ACC112 (cell line): ENCODE data around the gene OR2W3.

Experiments
- H2AFZ ChIP-seq: fragments of 200-600 bp; sonication (generic); one replicate; pipeline ENCODE4 v1.6.0; 2017; ENCODE audit warnings: antibody characterized with exemption, low read length; ENCODE audit not compliant: unreplicated experiment
- H3K27ac ChIP-seq: fragments of 200-600 bp; sonication (generic); 2 replicates; pipeline ENCODE4 v1.5.1; 2014; ENCODE audit warnings: low read depth, mild to moderate bottlenecking, antibody characterized with exemption, low read length, moderate library complexity
- H3K27me3 ChIP-seq: fragments of 200-600 bp; sonication (generic); 2 replicates; pipeline ENCODE4 v1.6.1; 2014; ENCODE audit warnings: mild to moderate bottlenecking, antibody characterized with exemption, low read length, moderate library complexity, mixed read lengths; ENCODE audit not compliant: insufficient read depth
- H3K36me3 ChIP-seq: fragments of 200-600 bp; sonication (generic); 2 replicates; pipeline ENCODE4 v1.6.1; 2016; ENCODE audit warnings: mild to moderate bottlenecking, antibody characterized with exemption, low read length, moderate library complexity, mixed read lengths; ENCODE audit not compliant: insufficient read depth
- H3K4me1 ChIP-seq: fragments of 200-600 bp; sonication (generic); one replicate; pipeline ENCODE4 v1.6.1; 2016; ENCODE audit warnings: low read length, mixed read lengths; ENCODE audit not compliant: insufficient read depth, unreplicated experiment, control insufficient read depth
- H3K4me3 ChIP-seq: fragments of 200-600 bp; sonication (generic); 2 replicates; pipeline ENCODE4 v1.5.1; 2014; ENCODE audit warnings: mild to moderate bottlenecking, low read depth, low read length
- H3K79me2 ChIP-seq: fragments of 200-600 bp; sonication (generic); one replicate; pipeline ENCODE4 v1.6.0; 2016; ENCODE audit warnings: low read length; ENCODE audit not compliant: control insufficient read depth, unreplicated experiment, insufficient read depth

Gene OR2W3

GRCh38 chr1:247895163-247895637, at the start of gene OR2W3:
Gene OR2W3 (plus strand): TSS chr1:247895587. CDS start chr1:247895587, 0 bp downstream.
- Histone ChIP-seq H3K4me1 (no peaks in the 10 kb centered on the region), H3K79me2 (no peaks in the 10 kb centered on the region), H3K27me3 (no peaks in the 10 kb centered on the region), H3K36me3 (no peaks in the 10 kb centered on the region), H2AFZ (no peak within 1 kb of the TSS), H3K4me3 (no peak within 1 kb of the TSS), H3K27ac (no peak within 1 kb of the TSS)

DNA sequence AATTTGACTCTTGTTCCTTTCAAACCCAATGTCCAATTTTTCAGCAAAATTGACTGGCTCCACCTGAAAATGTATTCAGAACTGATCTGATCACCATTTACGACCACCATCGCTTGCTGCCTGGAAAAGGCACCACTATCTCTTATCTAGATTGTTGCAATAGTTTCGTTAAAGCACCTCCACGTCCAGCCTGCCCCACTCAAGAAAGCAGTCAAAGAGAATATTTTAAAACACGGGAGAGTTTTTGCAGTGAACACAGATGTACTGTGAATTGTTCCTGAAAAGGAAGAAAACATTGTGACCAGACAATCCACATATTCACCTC, 49.7 kb upstream of the OR2W3 start:
- Histone ChIP-seq H3K4me1 (no peaks in the 10 kb centered on the region), H3K36me3 (no peaks in the 10 kb centered on the region), H3K27ac (no peak overlapping the region), H3K27me3 (no peaks in the 10 kb centered on the region), H2AFZ (no peak overlapping the region), H3K4me3 (no peak overlapping the region), H3K79me2 (no peaks in the 10 kb centered on the region)

DNA sequence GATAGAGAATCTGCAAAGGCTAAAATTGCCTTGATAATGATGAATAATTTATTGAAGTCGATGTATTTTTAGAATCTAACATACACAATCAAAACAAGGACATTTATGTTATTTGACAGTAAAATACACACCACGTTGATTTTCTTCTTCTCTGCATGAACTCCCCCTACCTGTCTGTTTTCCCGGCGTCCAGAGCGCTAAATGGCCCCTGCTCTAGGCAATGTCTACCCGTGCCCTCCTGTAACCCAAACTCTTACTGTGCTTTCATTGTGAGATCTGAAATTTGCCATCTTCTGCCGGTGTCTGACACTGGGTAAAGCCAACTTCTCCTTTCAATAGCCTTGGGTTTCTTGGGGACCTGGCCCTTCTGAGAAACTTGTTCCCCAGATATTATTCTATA, 47.0 kb upstream of the OR2W3 start:
- Histone ChIP-seq H3K27ac (no peak overlapping the region), H3K4me1 (no peaks in the 10 kb centered on the region), H3K4me3 (no peak overlapping the region), H3K79me2 (no peaks in the 10 kb centered on the region), H2AFZ (no peak overlapping the region), H3K27me3 (no peaks in the 10 kb centered on the region), H3K36me3 (no peaks in the 10 kb centered on the region)

DNA sequence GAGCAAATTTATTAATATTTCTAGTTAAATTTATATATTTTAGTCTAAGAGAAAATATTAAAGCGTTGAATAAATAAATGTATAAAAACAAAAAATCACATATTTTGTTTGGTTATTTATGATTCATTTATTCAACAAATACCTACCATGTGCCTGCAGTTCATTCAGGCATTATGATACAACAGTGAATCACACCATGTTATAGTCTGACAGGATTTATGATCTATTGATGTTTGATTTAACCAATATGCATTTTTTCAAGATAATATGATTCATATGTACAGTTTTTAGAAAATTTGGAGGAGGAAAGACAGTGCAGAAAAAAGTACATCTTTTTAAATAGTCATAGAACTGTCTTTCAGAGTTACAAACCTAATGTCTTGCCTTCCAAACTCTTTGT, 45.8 kb upstream of the OR2W3 start:
- H3K79me2 ChIP-seq: no peaks in the 10 kb centered on the region
- H2AFZ ChIP-seq: no peak overlapping the region
- H3K4me3 ChIP-seq: no peak overlapping the region
- H3K27me3 ChIP-seq: no peaks in the 10 kb centered on the region
- H3K36me3 ChIP-seq: no peaks in the 10 kb centered on the region
- no peaks in the 10 kb centered on the region for H3K4me1 ChIP-seq
- no peak overlapping the region for H3K27ac ChIP-seq

- Histone ChIP-seq H3K4me1 (no peaks in the 10 kb centered on the region), H3K36me3 (no peaks in the 10 kb centered on the region), H3K27ac (no peak overlapping the region), H3K4me3 (no peak overlapping the region), H3K79me2 (no peaks in the 10 kb centered on the region), H3K27me3 (no peaks in the 10 kb centered on the region), H2AFZ (no peak overlapping the region)
These were observed 40.4 kb upstream of the OR2W3 start for GRCh38 chr1:247854899-247855545.

DNA sequence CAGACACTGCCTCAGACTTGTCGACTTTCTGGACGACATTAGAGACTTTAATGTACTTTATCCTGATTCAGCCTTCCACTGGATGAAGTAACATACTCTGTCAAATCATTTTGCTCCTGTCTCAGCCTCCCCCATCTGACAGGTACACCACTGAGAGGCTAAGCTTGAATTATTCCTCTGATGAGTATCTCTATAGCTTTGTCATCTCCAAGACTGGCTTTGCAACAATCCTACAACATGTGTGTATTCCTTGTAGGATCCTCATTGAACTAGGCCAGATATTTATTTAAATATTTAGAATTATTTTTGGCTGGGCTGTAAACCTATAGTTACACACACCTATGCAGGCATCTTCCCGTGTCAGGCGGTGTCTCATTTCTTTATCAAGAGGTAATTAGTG, 39.5 kb upstream of the OR2W3 start:
- Histone ChIP-seq H3K36me3 (no peaks in the 10 kb centered on the region), H3K4me1 (no peaks in the 10 kb centered on the region), H3K4me3 (no peak overlapping the region), H3K27me3 (no peaks in the 10 kb centered on the region), H3K79me2 (no peaks in the 10 kb centered on the region), H2AFZ (no peak overlapping the region), H3K27ac (no peak overlapping the region)

- H3K36me3 ChIP-seq: no peaks in the 10 kb centered on the region
- no peaks in the 10 kb centered on the region for H3K79me2 ChIP-seq
- no peak within 1 kb of the TSS for H3K4me3 ChIP-seq
- no peaks in the 10 kb centered on the region for H3K4me1 ChIP-seq
- no peak within 1 kb of the TSS for H2AFZ ChIP-seq
- H3K27me3 ChIP-seq: no peaks in the 10 kb centered on the region
- no peak within 1 kb of the TSS for H3K27ac ChIP-seq
These were observed 38.1 kb upstream of the OR2W3 start, which contains the start of gene TRIM58 for GRCh38 chr1:247857069-247857984. Gene TRIM58 (plus strand): TSS chr1:247857187. CDS start chr1:247857247, 60 bp downstream.

- no peak overlapping the region for H3K4me3 ChIP-seq
- no peaks in the 10 kb centered on the region for H3K79me2 ChIP-seq
- H3K27ac ChIP-seq: no peak overlapping the region
- H3K27me3 ChIP-seq: no peaks in the 10 kb centered on the region
- no peaks in the 10 kb centered on the region for H3K4me1 ChIP-seq
- no peaks in the 10 kb centered on the region for H3K36me3 ChIP-seq
- H2AFZ ChIP-seq: no peak overlapping the region
These were observed 37.3 kb upstream of the OR2W3 start for GRCh38 chr1:247857985-247858619.

GRCh38 chr1:247862756-247863155, 32.6 kb upstream of the OR2W3 start:
- Histone ChIP-seq H3K36me3 (no peaks in the 10 kb centered on the region), H3K27me3 (no peaks in the 10 kb centered on the region), H3K4me3 (no peak overlapping the region), H3K4me1 (no peaks in the 10 kb centered on the region), H3K79me2 (no peaks in the 10 kb centered on the region), H2AFZ (no peak overlapping the region), H3K27ac (no peak overlapping the region)

DNA sequence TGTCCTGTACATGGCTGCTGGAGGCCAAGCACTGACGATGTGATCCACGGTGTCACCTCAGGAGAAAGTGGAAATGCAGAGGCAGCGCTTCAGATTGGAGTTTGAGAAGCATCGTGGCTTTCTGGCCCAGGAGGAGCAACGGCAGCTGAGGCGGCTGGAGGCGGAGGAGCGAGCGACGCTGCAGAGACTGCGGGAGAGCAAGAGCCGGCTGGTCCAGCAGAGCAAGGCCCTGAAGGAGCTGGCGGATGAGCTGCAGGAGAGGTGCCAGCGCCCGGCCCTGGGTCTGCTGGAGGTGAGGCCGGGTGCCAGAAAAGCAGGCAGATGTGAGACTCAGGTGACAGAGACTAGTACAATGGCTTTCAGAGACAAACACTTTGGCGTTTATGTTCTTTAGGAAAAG, 30.7 kb upstream of the OR2W3 start:
- Histone ChIP-seq H2AFZ (no peak overlapping the region), H3K27me3 (no peaks in the 10 kb centered on the region), H3K79me2 (no peaks in the 10 kb centered on the region), H3K36me3 (no peaks in the 10 kb centered on the region), H3K27ac (no peak overlapping the region), H3K4me1 (no peaks in the 10 kb centered on the region), H3K4me3 (no peak overlapping the region)
